HG02759 (cell line): ENCODE results near the gene CCIN.
"Not testable (repeated sequence)": the region's sequence is repeated elsewhere in the genome, so short reads cannot be mapped to it uniquely, and the experiment has no call there.

Experiments used
- ATAC-seq: cut with Tn5 transposase; IDR thresholded peaks from one replicate; pipeline ENCODE4 v1.9.1; 2021; ENCODE audit warnings: mild to moderate bottlenecking, moderate library complexity; ENCODE audit not compliant: unreplicated experiment

Gene CCIN

GRCh38 chr9:36158122-36158521 is 11.1 kb upstream of the CCIN start:
- no peak for ATAC-seq

DNA sequence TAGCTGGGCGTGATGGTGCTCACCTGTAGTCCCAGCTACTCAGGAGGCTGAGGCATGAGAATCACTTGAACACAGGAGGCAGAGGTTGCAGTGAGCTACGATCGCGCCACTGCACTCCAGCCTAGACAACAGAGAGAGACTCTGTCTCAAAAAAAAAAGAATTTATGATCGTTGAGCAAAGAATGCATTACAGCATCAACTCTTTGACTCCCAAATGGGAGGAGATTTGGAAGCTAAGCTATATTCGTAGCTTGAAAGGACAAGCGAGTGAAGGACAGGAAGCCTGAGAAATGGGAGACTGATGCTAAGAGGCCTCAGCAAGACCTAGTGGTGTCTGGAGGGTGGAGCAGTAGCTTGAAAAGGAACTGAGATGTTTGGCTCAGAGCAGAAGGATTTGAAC is 10.3 kb upstream of the CCIN start:
- ATAC-seq, result no peak

DNA sequence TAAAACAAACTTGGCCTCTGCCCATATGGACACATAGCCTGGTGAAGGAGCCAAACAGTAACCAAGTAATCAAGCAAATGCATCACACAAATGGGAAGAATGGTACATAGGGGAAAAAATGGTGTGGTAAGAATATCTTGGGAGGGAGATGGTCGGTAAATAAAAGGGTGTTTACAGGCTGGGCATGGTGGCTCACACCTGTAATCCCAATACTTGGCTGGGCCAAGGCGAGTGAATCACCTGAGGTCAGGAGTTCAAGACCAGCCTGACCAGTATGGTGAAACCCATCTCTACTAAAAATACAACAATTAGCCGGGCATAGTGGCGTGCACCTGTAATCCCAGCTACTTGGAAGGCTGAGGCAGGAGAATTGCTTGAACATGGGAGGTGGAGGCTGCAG is 9.7 kb upstream of the CCIN start:
- ATAC-seq, result not testable (repeated sequence)

- not testable (repeated sequence) for ATAC-seq
These were observed 9.1 kb upstream of the CCIN start for GRCh38 chr9:36160126-36160525.

- no peak for ATAC-seq
These were observed 8.0 kb upstream of the CCIN start for GRCh38 chr9:36161187-36161586.

DNA sequence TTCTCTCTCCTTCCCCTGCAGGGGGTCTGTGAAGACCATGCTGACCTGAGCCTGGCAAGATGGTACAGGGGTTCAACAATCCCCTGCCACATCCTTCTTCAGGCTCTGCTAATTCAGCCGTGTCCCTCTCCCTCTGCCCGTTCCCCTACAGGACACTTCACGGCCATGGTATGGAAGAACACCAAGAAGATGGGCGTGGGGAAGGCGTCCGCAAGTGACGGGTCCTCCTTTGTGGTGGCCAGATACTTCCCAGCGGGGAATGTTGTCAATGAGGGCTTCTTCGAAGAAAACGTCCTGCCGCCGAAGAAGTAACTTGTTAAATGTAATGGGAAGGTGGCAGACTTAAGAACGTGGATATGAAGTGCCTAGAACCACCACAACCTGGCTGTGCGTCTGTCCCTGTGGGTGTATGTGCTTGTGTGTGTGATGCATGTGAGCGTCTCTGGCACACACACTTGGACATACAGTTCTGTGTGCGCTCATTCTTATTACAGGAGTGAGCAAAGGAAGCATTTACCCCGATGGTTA is 6.9 kb upstream of the CCIN start:
- no peak for ATAC-seq

DNA sequence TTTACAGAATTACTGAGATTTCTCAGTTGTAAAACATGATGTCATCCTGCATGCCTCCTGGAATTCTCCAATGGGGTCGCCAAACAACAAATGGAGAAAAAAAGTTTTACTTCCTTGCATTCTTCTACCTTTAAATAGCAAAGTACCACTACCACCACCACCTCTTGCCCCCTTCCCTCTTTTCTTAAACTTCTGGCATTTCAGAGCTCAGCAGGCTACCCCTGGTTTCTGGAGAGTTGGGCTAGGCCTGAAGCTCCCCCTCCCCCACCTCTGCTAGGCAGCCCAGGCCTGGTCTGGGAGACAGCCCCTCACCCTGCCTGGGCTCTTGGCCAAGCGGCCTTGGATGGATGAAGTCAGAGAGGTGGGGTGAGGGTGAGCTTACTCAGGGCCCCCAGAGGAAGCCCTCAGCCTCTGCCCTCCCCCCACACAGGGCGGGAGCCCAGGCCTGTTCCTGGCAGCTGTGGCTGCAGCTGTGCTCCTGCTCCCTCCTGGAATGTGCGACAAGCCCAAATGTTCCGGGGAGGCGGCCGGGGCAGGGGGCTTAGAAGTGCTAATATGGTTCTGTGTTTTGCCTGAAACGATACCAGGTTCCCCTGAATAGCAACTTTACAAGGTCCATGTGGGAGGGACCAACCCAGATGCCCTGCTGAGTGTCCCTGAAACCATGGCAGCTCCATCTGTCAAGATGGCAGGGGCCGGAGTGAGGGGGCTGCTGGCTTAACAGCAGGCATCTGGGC is 6.0 kb upstream of the CCIN start:
- ATAC-seq, result no peak

DNA sequence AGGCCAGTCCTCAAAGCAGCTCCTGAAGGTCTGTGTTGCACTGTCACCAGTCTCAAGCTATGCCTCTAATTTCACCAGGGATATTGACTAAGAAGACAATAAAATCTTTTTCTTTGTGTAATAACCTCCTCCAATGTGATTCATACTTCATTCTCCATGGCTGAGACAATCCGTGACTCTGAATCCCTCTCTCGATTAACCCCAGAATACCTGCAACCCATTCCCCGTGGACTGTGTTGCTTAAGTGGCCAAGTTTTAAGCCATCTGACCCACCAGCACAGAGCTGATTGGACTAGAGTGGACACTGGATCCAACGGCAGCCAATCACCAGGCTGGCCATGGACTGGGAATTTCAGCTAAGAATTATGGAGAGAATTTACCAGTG is 5.4 kb upstream of the CCIN start:
- no peak for ATAC-seq

- ATAC-seq, result no peak
These were observed 4.8 kb upstream of the CCIN start for GRCh38 chr9:36164372-36164771.

DNA sequence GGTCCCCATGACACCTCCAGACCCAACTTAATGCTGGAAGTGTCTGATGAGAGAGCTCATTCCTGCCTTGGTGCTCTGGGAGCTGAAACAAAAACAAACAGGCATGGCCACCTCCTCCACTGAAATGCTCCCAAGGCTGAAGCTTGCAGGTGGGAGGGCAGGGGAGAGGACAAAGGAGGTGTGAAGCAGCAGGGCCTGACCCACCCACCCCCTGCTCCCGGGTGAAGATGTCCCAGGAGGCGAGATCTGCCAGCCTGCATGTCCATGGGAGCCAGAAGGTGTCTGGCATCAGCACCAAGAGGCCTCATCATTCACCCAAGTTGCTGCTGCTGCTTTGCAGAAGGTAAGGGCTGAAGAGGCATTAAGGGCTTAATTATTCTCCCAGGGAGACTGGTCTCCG is 4.2 kb upstream of the CCIN start:
- no peak for ATAC-seq

DNA sequence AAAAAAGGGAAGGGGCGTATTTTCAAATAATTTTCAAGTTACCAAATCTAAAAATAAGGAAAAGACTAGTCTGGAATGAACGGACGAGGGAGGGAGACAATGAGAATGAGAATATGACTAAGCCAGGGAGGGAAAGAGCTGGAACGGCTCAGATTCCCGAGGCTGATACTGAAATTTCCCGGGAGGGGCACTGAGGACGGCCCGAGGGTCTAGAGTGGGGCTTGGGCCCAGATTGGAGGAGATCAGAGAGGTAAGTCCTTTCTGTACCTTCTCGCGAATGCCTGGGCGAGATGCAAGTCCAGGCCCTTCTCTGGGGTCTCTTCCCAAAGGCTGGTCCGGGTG is 3.4 kb upstream of the CCIN start:
- no peak for ATAC-seq

GRCh38 chr9:36166168-36166927 is 2.8 kb upstream of the CCIN start:
- ATAC-seq, result peak; percentile 94

DNA sequence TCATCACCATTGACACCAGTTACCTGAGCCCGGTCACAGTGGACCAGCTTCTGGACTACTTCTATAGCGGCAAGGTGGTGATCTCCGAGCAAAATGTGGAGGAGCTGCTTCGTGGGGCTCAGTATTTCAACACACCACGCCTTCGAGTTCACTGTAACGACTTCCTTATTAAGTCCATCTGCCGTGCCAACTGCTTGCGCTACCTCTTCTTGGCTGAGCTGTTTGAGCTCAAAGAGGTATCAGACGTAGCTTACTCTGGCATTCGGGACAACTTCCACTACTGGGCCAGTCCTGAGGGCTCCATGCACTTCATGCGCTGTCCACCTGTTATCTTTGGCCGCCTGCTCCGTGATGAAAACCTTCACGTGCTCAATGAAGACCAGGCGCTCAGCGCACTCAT is 520 bp downstream of the CCIN start:
- no peak for ATAC-seq

DNA sequence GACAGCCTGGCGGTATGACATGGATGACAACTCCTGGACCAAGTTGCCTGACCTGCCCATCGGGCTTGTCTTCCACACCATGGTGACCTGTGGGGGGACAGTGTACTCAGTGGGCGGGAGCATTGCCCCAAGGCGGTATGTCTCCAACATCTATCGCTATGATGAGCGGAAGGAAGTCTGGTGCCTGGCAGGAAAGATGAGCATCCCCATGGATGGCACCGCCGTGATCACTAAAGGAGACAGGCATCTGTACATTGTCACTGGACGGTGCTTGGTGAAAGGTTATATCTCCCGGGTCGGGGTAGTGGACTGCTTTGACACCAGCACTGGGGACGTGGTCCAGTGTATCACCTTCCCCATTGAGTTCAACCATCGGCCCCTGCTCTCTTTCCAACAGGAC is 1.3 kb downstream of the CCIN start:
- no peak for ATAC-seq

DNA sequence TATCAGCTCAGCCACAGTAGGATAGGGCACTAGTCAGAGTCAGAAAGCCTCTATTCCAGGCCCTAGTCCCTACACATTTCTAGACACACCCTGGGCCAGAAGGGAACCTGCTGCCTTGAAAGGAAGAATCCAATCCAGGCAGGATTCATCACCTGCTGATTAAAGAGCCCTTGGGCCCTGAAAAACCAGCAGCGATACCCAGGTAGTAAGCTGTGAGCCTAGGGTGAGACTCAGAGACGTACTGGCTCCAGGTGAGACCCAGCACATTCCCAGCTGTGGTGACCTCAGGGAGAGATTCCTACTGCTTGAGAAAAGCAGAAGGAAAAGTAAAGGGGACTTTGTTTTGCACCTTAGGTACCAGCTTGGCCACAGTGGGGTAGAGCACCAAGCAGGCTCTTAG is 4.7 kb downstream of the CCIN start:
- ATAC-seq, result no peak

- no peak for ATAC-seq
These were observed 5.1 kb downstream of the CCIN start for GRCh38 chr9:36174271-36174670.

DNA sequence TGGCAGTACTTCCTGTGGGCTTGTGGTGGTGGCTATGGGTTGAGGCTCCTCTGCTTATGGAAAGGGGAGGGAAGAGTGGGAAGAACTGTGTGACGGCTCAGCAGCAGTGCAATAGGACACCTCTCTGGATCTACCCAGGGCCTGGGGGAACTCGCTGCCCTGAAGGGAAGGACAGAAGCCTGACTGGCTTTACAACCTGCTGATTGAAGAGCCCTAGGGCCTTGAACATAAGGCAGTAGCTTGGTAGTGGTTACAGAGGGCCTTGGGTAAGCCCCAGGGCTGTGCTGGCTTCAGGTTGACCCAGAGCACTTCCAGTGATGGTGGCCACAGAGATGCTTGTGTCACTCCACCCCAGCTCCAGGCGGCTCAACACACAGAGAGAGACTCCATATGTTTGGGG is 5.5 kb downstream of the CCIN start:
- ATAC-seq, result no peak

DNA sequence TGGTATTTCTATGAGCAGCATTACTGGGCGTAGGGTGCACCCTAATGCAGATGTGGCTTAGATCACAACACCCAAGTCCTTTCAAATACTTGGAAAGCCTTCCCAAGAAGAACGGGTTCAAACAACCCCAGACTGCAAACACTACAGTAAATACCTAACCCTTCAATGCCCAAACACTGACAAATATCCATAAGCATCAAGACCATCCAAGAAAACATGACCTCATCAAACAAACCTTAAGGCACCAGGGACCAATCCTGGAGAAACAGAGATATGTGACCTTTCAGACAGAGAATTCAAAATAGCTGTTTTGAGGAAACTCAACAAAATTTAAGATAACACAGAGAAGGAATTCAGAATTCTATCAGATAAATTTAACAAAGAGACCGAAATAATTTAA is 6.0 kb downstream of the CCIN start:
- not testable (repeated sequence) for ATAC-seq

- ATAC-seq, result not testable (repeated sequence)
These were observed 7.3 kb downstream of the CCIN start for GRCh38 chr9:36176496-36176895.

DNA sequence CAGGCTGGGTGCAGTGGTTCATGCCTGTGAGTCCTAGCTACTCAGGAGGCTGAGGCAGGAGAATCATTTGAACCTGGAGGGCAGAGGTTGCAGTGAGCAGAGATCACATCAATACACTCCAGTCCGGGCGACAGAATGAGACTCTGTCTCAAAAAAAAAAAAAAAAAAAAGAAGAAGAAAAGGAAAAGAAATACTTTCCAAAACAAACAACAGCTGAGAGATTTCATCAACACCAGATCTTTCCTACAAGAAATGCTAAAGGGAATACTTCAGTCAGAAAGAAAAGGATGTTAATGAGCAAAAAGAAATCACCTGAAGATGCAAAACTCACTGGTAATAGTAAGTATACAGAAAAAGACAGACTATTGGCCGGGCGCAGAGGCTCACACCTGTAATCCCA is 8.4 kb downstream of the CCIN start:
- no peak for ATAC-seq

GRCh38 chr9:36180243-36180642 is 11.1 kb downstream of the CCIN start:
- ATAC-seq, result not testable (repeated sequence)

GRCh38 chr9:36187414-36187813 is 18.2 kb downstream of the CCIN start:
- ATAC-seq, result no peak
